Stomach (tissue), 4 donors: ENCODE results near the gene RARG.

Source experiments
- CTCF ChIP-seq, 7 experiments: fragments of 450-650 bp in 4 of 7; fragments of 200-600 bp in 3 of 7; sonication (generic) in 3 of 7; IDR thresholded peaks; one replicate each; pipeline ENCODE4 v1.5.1; 2016 to 2019; ENCODE audit warnings: antibody characterized with exemption in 7 of 7, control low read depth in 2 of 7, mild to moderate bottlenecking in 1 of 7
- POLR2A ChIP-seq, 4 donors: fragments of 450-650 bp; IDR thresholded peaks; one replicate each; pipeline ENCODE4 v1.6.1; 2016; ENCODE audit warnings: antibody characterized with exemption in 4 of 4, control low read depth in 2 of 4, mild to moderate bottlenecking in 1 of 4, moderate library complexity in 1 of 4
- POLR2AphosphoS5 ChIP-seq, 3 donors: sonication (generic); formaldehyde crosslinking; IDR thresholded peaks; one replicate each; pipeline ENCODE4 v1.6.1; 2016; ENCODE audit warnings: antibody characterized with exemption in 3 of 3

GRCh38 chr12:53166837-53167236 lies 65.2 kb downstream of the RARG start:
- TF ChIP-seq CTCF (IDR thresholded peaks at IDR 0.05) (no peak), POLR2AphosphoS5 (IDR thresholded peaks at IDR 0.05) (no peak), POLR2A (IDR thresholded peaks at IDR 0.05) (no peak)
